ENCODE measurements around the gene SCD. TPM values are rescaled to one million over a fixed set of nuclear protein-coding genes. Genes with fewer than 3 reads are reported as not detected.

SCD gene
- total and polyA plus RNA-seq, 12 donors, result 44.2 to 979 (median 221) TPM

DNA sequence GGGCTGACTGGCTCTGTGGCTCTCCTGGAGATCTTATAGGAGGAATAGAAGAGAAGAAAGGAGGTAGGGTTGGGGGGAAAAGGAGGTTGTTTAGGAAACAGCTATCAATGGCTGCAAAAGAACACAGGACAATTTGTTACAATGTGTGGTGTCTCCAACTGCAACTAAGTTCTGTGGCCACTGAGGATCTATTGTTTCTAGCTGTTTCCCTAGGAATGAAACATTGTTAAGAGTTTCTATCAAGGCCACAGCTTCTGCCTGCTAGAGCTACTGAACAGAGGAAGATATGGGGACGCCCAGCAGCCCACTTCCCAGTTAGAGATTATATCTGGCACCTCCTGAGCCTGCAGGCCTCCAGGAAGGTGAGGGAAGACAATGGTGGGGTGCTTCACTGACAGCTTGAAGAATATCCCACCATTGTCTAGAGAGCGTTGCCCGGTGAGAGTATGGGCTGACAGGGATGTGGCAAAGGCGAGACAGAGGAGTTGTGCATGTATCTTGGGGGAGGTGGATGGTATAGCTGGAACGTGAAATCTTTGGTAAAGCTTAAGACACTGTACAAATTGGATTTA lies 4.0 kb downstream of the SCD start:
- TF ChIP-seq, protein P1, sequence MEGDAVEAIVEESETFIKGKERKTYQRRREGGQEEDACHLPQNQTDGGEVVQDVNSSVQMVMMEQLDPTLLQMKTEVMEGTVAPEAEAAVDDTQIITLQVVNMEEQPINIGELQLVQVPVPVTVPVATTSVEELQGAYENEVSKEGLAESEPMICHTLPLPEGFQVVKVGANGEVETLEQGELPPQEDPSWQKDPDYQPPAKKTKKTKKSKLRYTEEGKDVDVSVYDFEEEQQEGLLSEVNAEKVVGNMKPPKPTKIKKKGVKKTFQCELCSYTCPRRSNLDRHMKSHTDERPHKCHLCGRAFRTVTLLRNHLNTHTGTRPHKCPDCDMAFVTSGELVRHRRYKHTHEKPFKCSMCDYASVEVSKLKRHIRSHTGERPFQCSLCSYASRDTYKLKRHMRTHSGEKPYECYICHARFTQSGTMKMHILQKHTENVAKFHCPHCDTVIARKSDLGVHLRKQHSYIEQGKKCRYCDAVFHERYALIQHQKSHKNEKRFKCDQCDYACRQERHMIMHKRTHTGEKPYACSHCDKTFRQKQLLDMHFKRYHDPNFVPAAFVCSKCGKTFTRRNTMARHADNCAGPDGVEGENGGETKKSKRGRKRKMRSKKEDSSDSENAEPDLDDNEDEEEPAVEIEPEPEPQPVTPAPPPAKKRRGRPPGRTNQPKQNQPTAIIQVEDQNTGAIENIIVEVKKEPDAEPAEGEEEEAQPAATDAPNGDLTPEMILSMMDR (IDR thresholded peaks at IDR 0.05), result no peak
- peak in 1 of 2 donors; percentile 14 for TF ChIP-seq POLR2A (IDR thresholded peaks at IDR 0.05)
- Histone ChIP-seq H3K36me3 (replicated peaks in 1 of 2) (peaks cover 0 to 44% of the 10 kb centered on the region in 2 donors), H3K9me3 (replicated peaks in 1 of 3) (no peaks in the 10 kb centered on the region), H3K27me3 (no peaks in the 10 kb centered on the region), H3K27ac (peak overlapping the region in 1 of 5 donors; percentile 6), H3K4me1 (replicated peaks in 1 of 2) (peaks cover 40 to 42% of the 10 kb centered on the region in 2 donors), H3K4me3 (no peak overlapping the region)
- 79 to 94% (median 87%) methylated on average over 5 of the region's 5 CpGs for WGBS, 4 donors
- DNase-seq, result no peak
- intact Hi-C loops (cut with DNase I), result no loop called here

DNA sequence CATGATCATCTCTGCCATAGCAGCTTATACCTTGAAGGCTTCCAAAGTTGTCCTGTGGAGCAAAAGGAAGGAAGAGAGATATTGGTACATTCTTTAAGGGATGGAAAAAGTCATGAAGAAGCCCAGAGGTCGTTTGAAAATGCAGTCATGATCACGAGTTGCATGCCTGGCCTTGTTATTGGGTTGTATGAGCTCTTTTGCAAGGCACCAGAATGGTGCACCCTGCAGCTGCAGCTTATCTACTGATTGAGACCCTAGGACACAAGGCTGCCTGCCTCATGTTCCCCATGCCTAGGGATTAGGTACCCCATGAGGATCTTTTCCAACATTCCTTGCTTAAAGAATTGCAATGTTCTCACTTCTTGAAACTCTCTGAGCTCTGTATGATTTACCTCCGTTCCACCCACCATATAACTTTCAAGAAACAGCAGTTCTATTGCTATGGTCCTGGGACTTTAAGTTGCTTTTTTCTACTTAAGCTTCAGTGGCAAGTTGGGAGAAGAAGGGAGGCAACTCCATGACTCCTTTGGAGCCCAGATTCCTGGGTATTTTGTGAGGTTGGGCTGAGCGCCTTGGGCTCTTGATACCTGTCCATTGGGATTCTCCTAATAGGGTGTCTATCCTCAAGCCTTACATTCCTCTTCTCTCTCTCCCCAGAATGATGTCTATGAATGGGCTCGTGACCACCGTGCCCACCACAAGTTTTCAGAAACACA lies 6.9 kb downstream of the SCD start:
- DNase-seq, result peak in 1 of 7 donors; percentile 27
- intact Hi-C loops (cut with DNase I), result no loop called here
- TF ChIP-seq POLR2A (IDR thresholded peaks at IDR 0.05), result no peak
- TF ChIP-seq, protein P1 (IDR thresholded peaks at IDR 0.05), result no peak
- peaks cover 32 to 33% of the 10 kb centered on the region in 2 donors for H3K4me1 ChIP-seq (replicated peaks in 1 of 2)
- 85 to 89% (median 88%) methylated on average over 6 of the region's 6 CpGs for WGBS, 4 donors
- no peak overlapping the region for H3K27ac ChIP-seq
- H3K36me3 ChIP-seq (replicated peaks in 1 of 2), result peaks cover 0 to 62% of the 10 kb centered on the region in 2 donors
- no peak overlapping the region for H3K4me3 ChIP-seq
- H3K27me3 ChIP-seq, result no peaks in the 10 kb centered on the region
- H3K9me3 ChIP-seq (replicated peaks in 1 of 3), result no peaks in the 10 kb centered on the region

DNA sequence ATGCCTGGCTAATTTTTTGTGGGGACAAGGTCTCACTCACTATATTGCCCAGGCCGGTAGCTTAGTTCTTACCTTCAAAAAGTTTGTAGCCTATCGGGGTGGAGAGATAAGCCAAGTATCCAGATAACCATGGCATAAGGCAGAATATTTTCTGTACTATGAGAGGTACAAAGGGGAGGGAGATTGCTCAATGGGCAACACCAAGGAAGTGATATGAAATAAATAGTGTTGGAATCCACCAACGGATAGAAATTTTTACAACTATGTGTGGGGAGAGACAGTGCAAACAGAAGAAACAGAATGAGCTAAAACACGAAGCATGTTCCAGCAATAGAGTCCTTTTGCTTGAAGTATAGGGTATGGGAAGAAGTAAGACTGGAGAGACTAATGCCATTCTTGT lies 8.1 kb downstream of the SCD start:
- TF ChIP-seq, protein P1 (IDR thresholded peaks at IDR 0.05), result no peak
- no peak for TF ChIP-seq POLR2A (IDR thresholded peaks at IDR 0.05)
- 81 to 93% (median 88%) methylated on average over 4 of the region's 4 CpGs for WGBS, 4 donors
- Histone ChIP-seq H3K4me3 (no peak overlapping the region), H3K4me1 (replicated peaks in 1 of 2) (peaks cover 32 to 36% of the 10 kb centered on the region in 2 donors), H3K27ac (no peak overlapping the region), H3K36me3 (replicated peaks in 1 of 2) (peaks cover 0 to 62% of the 10 kb centered on the region in 2 donors), H3K9me3 (replicated peaks in 1 of 3) (no peaks in the 10 kb centered on the region), H3K27me3 (no peaks in the 10 kb centered on the region)
- no peak for DNase-seq
- intact Hi-C loops (cut with DNase I), result no loop called here

DNA sequence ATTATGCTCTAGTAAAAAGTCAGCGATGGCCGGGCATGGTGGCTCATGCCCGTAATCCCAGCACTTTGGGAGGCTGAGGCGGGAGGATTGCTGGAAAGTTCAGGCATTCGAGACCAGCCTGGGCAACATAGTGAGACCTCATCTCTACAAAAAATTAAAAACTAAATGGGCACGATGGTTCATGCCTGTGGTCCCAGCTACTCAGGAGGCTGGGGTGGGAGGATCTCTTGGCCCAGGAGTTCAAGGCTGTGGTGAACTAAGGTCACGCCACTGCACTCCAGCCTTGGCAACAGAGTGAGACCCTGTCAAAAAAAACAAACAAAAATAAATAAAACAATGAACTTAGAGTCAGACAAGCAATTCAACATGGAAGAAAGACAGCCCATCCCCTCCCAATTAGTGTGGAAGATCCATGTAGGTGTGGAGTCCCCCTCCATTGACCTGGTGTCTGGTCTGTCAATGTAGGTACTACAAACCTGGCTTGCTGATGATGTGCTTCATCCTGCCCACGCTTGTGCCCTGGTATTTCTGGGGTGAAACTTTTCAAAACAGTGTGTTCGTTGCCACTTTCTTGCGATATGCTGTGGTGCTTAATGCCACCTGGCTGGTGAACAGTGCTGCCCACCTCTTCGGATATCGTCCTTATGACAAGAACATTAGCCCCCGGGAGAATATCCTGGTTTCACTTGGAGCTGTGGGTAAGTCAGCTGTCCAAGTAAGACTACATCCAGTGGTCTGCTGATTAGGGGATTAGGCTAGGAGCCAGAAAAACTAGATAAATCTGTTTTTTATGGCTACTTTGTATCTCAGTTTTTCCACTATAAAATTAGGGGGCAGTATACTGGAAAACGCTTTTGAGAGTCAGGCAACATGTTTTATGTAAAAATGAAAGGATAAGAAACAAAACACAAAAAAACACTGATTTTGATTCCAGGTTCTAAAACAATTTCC lies 9.3 kb downstream of the SCD start:
- no peak for DNase-seq
- no peak for TF ChIP-seq POLR2A (IDR thresholded peaks at IDR 0.05)
- TF ChIP-seq, protein P1 (IDR thresholded peaks at IDR 0.05), result no peak
- no peak overlapping the region for H3K27ac ChIP-seq
- H3K4me3 ChIP-seq, result no peak overlapping the region
- no peaks in the 10 kb centered on the region for H3K27me3 ChIP-seq
- intact Hi-C loops (cut with DNase I), result no loop called here
- WGBS, 4 donors, result 89 to 91% (median 90%) methylated on average over 14 of the region's 14 CpGs
- H3K9me3 ChIP-seq (replicated peaks in 1 of 3), result no peaks in the 10 kb centered on the region
- H3K4me1 ChIP-seq (replicated peaks in 1 of 2), result peaks cover 26 to 33% of the 10 kb centered on the region in 2 donors
- peaks cover 0 to 70% of the 10 kb centered on the region in 2 donors for H3K36me3 ChIP-seq (replicated peaks in 1 of 2)

All from adrenal gland (tissue), 12 donors.